ENCODE measurements around the gene BCKDHB.

DNA sequence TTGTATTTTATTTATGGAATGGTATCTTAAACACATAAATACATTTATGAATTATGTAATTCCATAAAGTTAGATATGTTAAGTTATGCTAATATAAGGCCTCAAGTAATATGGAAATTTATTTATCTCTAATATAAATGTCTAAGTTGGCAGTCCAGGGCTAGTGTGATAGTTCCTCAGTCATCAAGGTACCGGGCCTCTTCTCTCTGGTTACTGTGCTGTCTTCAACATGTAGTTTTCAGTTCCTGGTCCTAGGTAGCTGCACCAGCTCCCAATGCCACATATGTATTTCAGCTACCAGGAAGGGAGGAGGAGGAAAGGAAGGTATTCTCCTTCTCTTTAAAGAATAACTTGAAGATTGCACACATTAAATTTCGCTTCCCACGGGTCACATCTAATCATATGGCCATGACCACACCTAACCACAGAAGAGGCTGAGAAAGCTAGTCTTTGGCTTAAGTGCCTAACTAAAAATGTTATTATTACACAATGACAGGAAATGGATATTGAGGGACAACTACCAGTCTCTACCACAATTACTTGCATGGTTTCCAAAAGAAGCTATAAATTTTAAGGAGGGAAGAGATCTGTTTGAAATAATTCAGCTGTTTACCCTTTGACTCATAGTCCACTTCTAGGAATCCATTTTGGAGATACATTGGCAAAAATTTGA, 68.6 kb downstream of the BCKDHB start:
- TF ChIP-seq CTCF (IDR thresholded peaks at IDR 0.05) = no peak
- TF ChIP-seq EZH2 (IDR thresholded peaks at IDR 0.05; ENCODE audit: borderline replicate concordance, insufficient read depth, low read depth, low read length, poor library complexity, severe bottlenecking) = no peak

Measured in B cell (primary cell).